GM18867 (cell line): Measurements from ENCODE around the gene ZNF529.
"Not testable (repeated sequence)": the region's sequence is repeated elsewhere in the genome, so short reads cannot be mapped to it uniquely, and the experiment has no call there.

Experiments
- ATAC-seq: cut with Tn5 transposase; IDR thresholded peaks from one replicate; pipeline ENCODE4 v1.9.1; 2021; ENCODE audit warnings: mild to moderate bottlenecking, moderate library complexity; ENCODE audit not compliant: unreplicated experiment

The ZNF529 gene

GRCh38 chr19:36573020-36573894 lies at the start of gene ZNF529:
Gene ZNF529, minus strand, starts transcription at chr19:36573292. Its CDS starts 946 bp downstream, at chr19:36572346.
- ATAC-seq, result peak; percentile 91

GRCh38 chr19:36605877-36606478 lies 32.9 kb upstream of the ZNF529 start:
- ATAC-seq, result peak; percentile 18

GRCh38 chr19:36605101-36605876 lies 32.2 kb upstream of the ZNF529 start, which contains the start of gene ZNF382:
Gene ZNF382, plus strand, starts transcription at chr19:36605313. Its CDS starts 4,602 bp downstream, at chr19:36609915.
- peak; percentile 59 for ATAC-seq

- peak; percentile 77 for ATAC-seq
Observed at GRCh38 chr19:36604656-36605100, 31.6 kb upstream of the ZNF529 start.

GRCh38 chr19:36602681-36603080 lies 29.6 kb upstream of the ZNF529 start:
- ATAC-seq, result not testable (repeated sequence)

GRCh38 chr19:36579255-36579654 lies 6.2 kb upstream of the ZNF529 start:
- ATAC-seq, result no peak

- no peak for ATAC-seq
Observed at GRCh38 chr19:36577271-36577996, 4.3 kb upstream of the ZNF529 start.

GRCh38 chr19:36574741-36575140 lies 1.6 kb upstream of the ZNF529 start:
- no peak for ATAC-seq

- ATAC-seq, result no peak
Observed at GRCh38 chr19:36573895-36574720, 1.0 kb upstream of the ZNF529 start.

- ATAC-seq, result no peak
Observed at GRCh38 chr19:36572593-36573019, 486 bp downstream of the ZNF529 start.

GRCh38 chr19:36564391-36564790 lies 8.7 kb downstream of the ZNF529 start:
- ATAC-seq, result no peak

- no peak for ATAC-seq
Observed at GRCh38 chr19:36547001-36547732, 25.9 kb downstream of the ZNF529 start.

- ATAC-seq, result peak; percentile 18
Observed at GRCh38 chr19:36528921-36529518, 44.1 kb downstream of the ZNF529 start.

GRCh38 chr19:36528194-36528920 lies 44.7 kb downstream of the ZNF529 start, which contains the start of gene ZNF260:
Gene ZNF260, minus strand, starts transcription at chr19:36528271. Its CDS starts 13,033 bp downstream, at chr19:36515238.
- peak; percentile 86 for ATAC-seq

- peak; percentile 5 for ATAC-seq
Observed at GRCh38 chr19:36527873-36528193, 45.3 kb downstream of the ZNF529 start.

- no peak for ATAC-seq
Observed at GRCh38 chr19:36527341-36527740, 45.8 kb downstream of the ZNF529 start.

- ATAC-seq, result no peak
Observed at GRCh38 chr19:36526581-36526980, 46.5 kb downstream of the ZNF529 start.

- no peak for ATAC-seq
Observed at GRCh38 chr19:36524617-36525016, 48.5 kb downstream of the ZNF529 start.
